Measurements from ENCODE around the gene GPRIN3.

DNA sequence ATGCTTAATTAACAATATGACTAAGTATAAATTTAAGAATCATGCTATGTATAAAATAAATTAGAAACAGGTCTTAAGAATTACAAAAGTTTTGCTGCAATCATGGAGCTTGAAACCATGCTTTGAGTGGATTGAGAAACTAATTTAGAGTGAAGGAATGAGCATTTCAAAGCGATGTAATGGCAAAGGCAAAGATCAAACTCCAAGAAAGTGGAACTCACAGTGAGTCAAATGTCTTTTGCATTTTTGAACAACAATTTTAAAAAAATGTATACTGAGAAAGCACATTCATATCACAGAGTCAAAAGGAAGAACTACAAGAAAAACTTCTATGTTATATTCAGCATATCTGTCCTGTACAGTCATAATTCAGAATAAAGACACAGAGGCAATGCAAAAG is 6.6 kb downstream of the GPRIN3 start:
- TF ChIP-seq, protein P1, sequence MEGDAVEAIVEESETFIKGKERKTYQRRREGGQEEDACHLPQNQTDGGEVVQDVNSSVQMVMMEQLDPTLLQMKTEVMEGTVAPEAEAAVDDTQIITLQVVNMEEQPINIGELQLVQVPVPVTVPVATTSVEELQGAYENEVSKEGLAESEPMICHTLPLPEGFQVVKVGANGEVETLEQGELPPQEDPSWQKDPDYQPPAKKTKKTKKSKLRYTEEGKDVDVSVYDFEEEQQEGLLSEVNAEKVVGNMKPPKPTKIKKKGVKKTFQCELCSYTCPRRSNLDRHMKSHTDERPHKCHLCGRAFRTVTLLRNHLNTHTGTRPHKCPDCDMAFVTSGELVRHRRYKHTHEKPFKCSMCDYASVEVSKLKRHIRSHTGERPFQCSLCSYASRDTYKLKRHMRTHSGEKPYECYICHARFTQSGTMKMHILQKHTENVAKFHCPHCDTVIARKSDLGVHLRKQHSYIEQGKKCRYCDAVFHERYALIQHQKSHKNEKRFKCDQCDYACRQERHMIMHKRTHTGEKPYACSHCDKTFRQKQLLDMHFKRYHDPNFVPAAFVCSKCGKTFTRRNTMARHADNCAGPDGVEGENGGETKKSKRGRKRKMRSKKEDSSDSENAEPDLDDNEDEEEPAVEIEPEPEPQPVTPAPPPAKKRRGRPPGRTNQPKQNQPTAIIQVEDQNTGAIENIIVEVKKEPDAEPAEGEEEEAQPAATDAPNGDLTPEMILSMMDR (IDR thresholded peaks at IDR 0.05), result no peak
- TF ChIP-seq ZFX (IDR thresholded peaks at IDR 0.05; ENCODE audit: borderline replicate concordance), result no peak

Measured in 22Rv1 (cell line).